Ovary (tissue), 9 donors: ENCODE results near the gene TMTC4. TPM values are rescaled to one million over a fixed set of nuclear protein-coding genes. Genes with fewer than 3 reads are reported as not detected.

Experiments
- DNase-seq, 5 donors: peaks; one replicate each; pipeline ENCODE4 v3.0.0-alpha.2; 2019 to 2020
- H3K27ac ChIP-seq, 2 donors: fragments of 200-600 bp; one replicate each; pipeline versions ENCODE4 v1.5.1 to v1.8.0; 2019 to 2022
- H3K27me3 ChIP-seq: fragments of 200-600 bp; one replicate; pipeline ENCODE4 v1.8.0; 2022
- H3K36me3 ChIP-seq: fragments of 200-600 bp; sonication (generic); one replicate; pipeline ENCODE4 v1.5.1; 2019
- H3K4me1 ChIP-seq: one replicate; pipeline ENCODE4 v1.8.1; 2013; ENCODE audit warnings: mild to moderate bottlenecking, moderate library complexity; ENCODE audit not compliant: insufficient read depth
- H3K4me3 ChIP-seq: fragments of 200-600 bp; sonication (generic); one replicate; pipeline ENCODE4 v1.5.1; 2017
- H3K9me3 ChIP-seq, 2 donors: fragments of 200-600 bp in 1 of 2; sonication (generic) in 1 of 2; one replicate each; pipeline versions ENCODE4 v1.5.1 to v1.8.1; 2013 to 2019; ENCODE audit warnings: mild to moderate bottlenecking in 1 of 2, moderate library complexity in 1 of 2
- EP300 ChIP-seq: sonication (generic); formaldehyde crosslinking; IDR thresholded peaks from one replicate; pipeline ENCODE4 v1.6.1; 2017; ENCODE audit warnings: antibody characterized with exemption
- POLR2A ChIP-seq: fragments of 450-650 bp; IDR thresholded peaks from one replicate; pipeline ENCODE4 v1.6.1; 2017; ENCODE audit warnings: antibody characterized with exemption, mild to moderate bottlenecking, moderate library complexity
- WGBS, 3 donors: extraction: QIAGEN DNeasy Blood & Tissue Kit in 1 of 3; methylation state at CpG; one replicate each; pipeline versions ENCODE4 v1.1.5 to v1.1.7; 2013 to 2017; 5-methylcytosine and 5-hydroxymethylcytosine counted together
- intact Hi-C, 4 donors: fragments of 100-400 bp; cut with DNase I; formaldehyde crosslinking; loops; one replicate each; pipeline versions ENCODE4 v1.11.0 to v1.15.1; 2022 to 2023
- polyA plus RNA-seq, 2 donors: library from polyadenylated mRNA; stranded (reverse); fragments of 200-250 nt in 1 of 2; fragments of 350-450 nt in 1 of 2; fragmentation: Illumina TruSeq in 1 of 2; extraction: RNeasy Lipid Tissue Mini Kit (QIAGEN cat#74804) in 1 of 2; gene quantifications; one replicate each; pipeline ENCODE4 v1.2.3, GENCODE V29; 2013 to 2014
- total RNA-seq, 7 donors: library from RNA; depleted of rRNA in 2 of 7; stranded (reverse); fragments of >200 nt in 2 of 7; fragmentation: NEBNext Ultra II Directional in 3 of 7; extraction: Animal tissue kit (Norgen Biotek cat#: 25700) in 3 of 7; gene quantifications; one replicate each; pipeline versions ENCODE4 v1.1.0 to v1.2.4, GENCODE V29; 2016 to 2023
- TF ChIP-seq, protein P1 (sequence below), 3 donors: fragments of 450-650 bp in 2 of 3; fragments of 200-600 bp in 1 of 3; IDR thresholded peaks; one replicate each; pipeline versions ENCODE4 v1.5.1 to v1.8.0; 2016 to 2022; ENCODE audit warnings: antibody characterized with exemption in 3 of 3, mild to moderate bottlenecking in 1 of 3
- donor health status: DM: no; HTN: no; CAD: no; lungs with moderate emphysema.
- donor health status: DM: no; HTN: no; CAD: no.
- donor health status: Bipolar disorder and iron deficiency.
- donor health status: DM: yes; HTN: yes; CAD: no.
- donor health status: DM: no; HTN: no; CAD: no.
- donor health status: DM: yes; HTN: yes; CAD: no.

The TMTC4 gene
- total and polyA plus RNA-seq, 9 donors: 5.9 to 22.4 (median 10.7) TPM

DNA sequence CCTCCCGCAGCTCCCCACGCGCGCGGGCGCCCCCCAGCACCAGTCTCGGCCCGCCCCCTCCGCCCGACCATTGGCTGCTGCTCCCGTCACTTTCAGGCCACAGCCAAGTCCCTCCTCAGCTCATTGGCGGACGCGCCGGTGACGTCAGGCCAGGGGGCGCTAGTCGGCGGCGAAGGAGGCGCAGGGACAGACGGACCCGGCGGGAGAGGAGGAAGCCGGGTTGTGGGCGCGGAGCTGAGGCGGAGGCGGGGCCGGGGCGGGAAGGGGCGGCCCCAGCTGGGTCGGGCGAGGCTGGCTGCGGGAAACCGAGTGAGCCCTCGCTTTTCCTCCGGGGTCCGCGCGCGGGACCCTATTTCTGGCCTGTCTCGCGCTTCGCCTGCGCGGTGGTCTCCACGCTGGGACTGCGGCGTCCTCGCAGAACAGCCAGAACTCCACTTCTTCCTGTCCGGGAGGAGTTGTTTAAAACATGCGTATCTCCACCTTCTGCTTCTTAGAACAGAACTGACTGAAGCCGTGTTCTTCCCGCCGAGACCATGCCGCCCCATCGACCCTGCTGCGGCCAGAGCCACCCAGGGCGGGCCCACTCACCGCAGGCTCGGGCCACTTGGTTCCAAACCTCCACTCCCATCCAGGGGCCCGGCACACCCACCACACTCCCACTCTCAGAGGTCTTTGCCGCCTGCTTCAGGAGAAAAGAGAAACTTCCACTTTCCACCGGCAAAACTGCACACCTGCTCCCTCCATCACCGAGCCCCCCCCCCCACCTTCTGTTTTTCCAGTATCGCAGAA, 471 bp upstream of the TMTC4 start:
- no peaks in the 10 kb centered on the region for H3K36me3 ChIP-seq
- WGBS, 3 donors: 0% methylated on average over 47 to 67 of the region's 67 CpGs
- H3K27me3 ChIP-seq: no peaks in the 10 kb centered on the region
- H3K4me3 ChIP-seq: peak overlapping the region; percentile 68
- H3K4me1 ChIP-seq: peaks cover 3% of the 10 kb centered on the region
- peak overlapping the region; percentile 42 to 93 for H3K27ac ChIP-seq
- DNase-seq: peak; percentile 99 to 100 (median 100)
- intact Hi-C loops: no loop called here
- H3K9me3 ChIP-seq: no peaks in the 10 kb centered on the region
- TF ChIP-seq EP300 (no peak), POLR2A (peak; percentile 60)
- TF ChIP-seq, protein P1, sequence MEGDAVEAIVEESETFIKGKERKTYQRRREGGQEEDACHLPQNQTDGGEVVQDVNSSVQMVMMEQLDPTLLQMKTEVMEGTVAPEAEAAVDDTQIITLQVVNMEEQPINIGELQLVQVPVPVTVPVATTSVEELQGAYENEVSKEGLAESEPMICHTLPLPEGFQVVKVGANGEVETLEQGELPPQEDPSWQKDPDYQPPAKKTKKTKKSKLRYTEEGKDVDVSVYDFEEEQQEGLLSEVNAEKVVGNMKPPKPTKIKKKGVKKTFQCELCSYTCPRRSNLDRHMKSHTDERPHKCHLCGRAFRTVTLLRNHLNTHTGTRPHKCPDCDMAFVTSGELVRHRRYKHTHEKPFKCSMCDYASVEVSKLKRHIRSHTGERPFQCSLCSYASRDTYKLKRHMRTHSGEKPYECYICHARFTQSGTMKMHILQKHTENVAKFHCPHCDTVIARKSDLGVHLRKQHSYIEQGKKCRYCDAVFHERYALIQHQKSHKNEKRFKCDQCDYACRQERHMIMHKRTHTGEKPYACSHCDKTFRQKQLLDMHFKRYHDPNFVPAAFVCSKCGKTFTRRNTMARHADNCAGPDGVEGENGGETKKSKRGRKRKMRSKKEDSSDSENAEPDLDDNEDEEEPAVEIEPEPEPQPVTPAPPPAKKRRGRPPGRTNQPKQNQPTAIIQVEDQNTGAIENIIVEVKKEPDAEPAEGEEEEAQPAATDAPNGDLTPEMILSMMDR (IDR thresholded peaks at IDR 0.05): peak in 1 of 3 donors; percentile 17

DNA sequence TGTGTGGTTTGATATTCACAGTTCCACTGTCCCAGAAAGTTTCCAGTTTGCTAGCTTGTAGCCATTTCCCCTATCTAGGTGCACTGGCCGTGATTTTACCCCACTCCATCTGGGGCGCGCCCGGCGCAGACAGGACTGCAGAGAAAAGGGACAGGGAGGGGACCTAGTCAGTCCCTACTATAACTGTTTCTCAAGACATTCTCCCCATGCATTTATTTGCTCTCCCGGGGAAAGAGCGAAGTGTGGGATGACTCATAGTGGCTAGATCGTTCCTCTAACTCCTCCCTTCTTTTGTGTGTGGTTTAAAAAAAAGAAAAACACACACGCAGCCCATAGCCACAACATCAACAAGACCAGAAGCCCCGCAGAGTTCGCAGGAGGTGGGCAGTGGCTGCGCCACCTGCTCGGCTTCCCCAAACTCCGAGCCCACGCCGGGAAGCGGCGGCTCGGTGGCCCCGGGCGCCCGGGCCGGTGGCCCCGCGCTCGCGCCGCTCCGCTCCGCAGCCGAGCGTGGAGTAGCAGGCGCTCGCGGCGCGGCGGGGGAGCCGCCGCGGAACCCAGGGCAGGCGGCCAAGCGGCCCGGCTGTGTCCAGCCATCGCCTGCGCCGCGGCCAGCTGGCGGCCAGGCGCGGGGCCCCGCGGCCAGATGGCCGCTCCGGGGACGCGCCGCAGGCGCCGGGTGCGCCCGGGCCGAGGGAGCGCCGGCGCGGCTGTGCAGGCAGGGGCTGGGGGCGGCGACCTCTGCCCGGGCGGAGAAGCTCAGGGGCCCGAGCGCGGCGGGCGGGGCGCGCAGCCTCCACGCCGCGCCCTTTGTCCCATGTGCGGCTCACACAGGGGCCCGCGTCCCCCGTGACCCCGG, 653 bp downstream of the TMTC4 start:
- TF ChIP-seq POLR2A: peak; percentile 14
- TF ChIP-seq, protein P1 (IDR thresholded peaks at IDR 0.05): no peak
- peak overlapping the region; percentile 68 for H3K4me3 ChIP-seq
- H3K27me3 ChIP-seq: no peaks in the 10 kb centered on the region
- H3K36me3 ChIP-seq: no peaks in the 10 kb centered on the region
- peaks cover 3% of the 10 kb centered on the region for H3K4me1 ChIP-seq
- H3K9me3 ChIP-seq: no peaks in the 10 kb centered on the region
- DNase-seq: peak; percentile 61 to 81 (median 75)
- intact Hi-C loops: no loop called here
- peak overlapping the region; percentile 42 to 93 for H3K27ac ChIP-seq
- WGBS, 3 donors: 0 to 1% (median 0%) methylated on average over 48 to 86 of the region's 86 CpGs

DNA sequence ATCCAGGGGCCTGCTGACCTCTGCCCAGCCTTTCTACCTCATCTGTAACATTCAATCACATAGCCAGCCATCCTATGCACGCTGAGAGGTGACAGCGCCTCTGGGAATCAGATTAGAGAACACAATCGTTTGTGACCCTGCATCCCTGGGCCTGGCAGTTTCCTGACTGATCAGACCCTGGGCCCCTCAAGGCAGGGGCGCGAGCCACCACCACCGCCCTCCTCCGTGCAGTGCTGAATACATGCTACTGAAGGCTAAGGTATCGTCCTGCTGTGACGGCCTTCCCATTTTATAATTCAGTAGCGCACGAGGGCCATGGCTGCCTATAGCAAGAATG, 1.3 kb downstream of the TMTC4 start:
- intact Hi-C loops: no loop called here
- no peak for TF ChIP-seq POLR2A
- no peak for TF ChIP-seq EP300
- TF ChIP-seq, protein P1 (IDR thresholded peaks at IDR 0.05): no peak
- WGBS, 3 donors: 38 to 52% (median 40%) methylated on average over 11 of the region's 11 CpGs
- H3K9me3 ChIP-seq: no peaks in the 10 kb centered on the region
- H3K27me3 ChIP-seq: no peaks in the 10 kb centered on the region
- peaks cover 3% of the 10 kb centered on the region for H3K4me1 ChIP-seq
- H3K27ac ChIP-seq: peak overlapping the region; percentile 42 to 76
- no peaks in the 10 kb centered on the region for H3K36me3 ChIP-seq
- H3K4me3 ChIP-seq: peak overlapping the region; percentile 68
- peak in 3 of 5 donors; percentile 27 to 43 (median 33) for DNase-seq

DNA sequence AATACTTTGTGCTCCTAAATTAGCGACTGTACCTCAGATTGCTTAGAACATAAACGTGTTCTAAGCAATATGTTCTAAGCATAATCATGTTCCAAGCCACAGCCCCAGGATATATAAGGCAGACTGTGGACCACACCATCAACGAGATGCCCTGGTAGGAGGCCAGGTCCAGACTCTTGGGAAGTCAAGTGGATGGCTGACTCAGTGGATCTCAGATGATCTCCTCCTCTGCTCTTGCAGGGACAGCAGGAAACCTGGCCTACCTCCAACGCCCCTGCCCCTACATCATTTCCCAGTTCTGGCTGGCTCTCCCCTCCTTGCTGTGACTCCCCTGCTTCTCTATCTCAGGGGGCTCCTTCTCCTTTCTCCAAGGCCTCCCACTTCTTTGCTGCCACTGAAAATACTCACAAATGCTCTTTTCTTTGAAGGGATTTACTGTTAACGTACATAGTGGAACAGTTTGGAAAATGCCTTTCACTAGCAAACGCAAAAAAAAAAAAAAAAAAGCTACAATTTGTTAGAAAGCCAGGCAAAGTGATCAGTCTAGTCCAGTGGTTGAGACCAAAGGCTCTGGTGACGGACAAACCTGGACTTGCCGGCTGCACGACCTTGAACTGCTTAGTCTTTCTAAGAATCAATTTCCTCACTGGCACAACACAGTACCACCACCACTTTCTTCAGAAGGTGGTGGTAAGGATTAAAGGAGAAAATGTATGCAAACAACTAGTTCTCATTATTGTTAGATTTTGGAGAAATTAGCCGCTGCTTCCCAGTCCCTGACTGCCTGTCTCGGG, 3.0 kb downstream of the TMTC4 start:
- peaks cover 3% of the 10 kb centered on the region for H3K4me1 ChIP-seq
- no peaks in the 10 kb centered on the region for H3K9me3 ChIP-seq
- no peak overlapping the region for H3K4me3 ChIP-seq
- H3K27ac ChIP-seq: no peak overlapping the region
- intact Hi-C loops: no loop called here
- H3K36me3 ChIP-seq: no peaks in the 10 kb centered on the region
- TF ChIP-seq, protein P1 (IDR thresholded peaks at IDR 0.05): no peak
- no peak for TF ChIP-seq POLR2A
- TF ChIP-seq EP300: no peak
- H3K27me3 ChIP-seq: no peaks in the 10 kb centered on the region
- DNase-seq: no peak
- WGBS, 3 donors: 70 to 84% (median 76%) methylated on average over 11 of the region's 11 CpGs
